BJ (cell line): ENCODE data around the gene RAP2A. TPM values are rescaled to one million over a fixed set of nuclear protein-coding genes. Genes with fewer than 3 reads are reported as not detected.

Experiments used
- CTCF ChIA-PET: fragments of 350-600 bp; formaldehyde crosslinking; extraction: SDS; loops from one replicate; lab custom pipeline; 2021; ENCODE audit warnings: antibody characterized with exemption, inconsistent platforms; lab: Yijun Ruan, JAX
- POLR2A ChIA-PET: fragments of 300-600 bp; sonication (Branson Sonifier 250); formaldehyde crosslinking; extraction: SDS; loops from one replicate; lab custom pipeline; 2021; ENCODE audit warnings: antibody characterized with exemption; lab: Charles Lee
- DNase-seq: peaks from one replicate; pipeline ENCODE4 v3.0.0-alpha.2; 2011; ENCODE audit warnings: low read depth
- H3K27me3 ChIP-seq: 2 replicates; pipeline ENCODE4 v1.6.0; 2011; ENCODE audit warnings: low read length; ENCODE audit not compliant: control insufficient read depth, insufficient read depth
- H3K36me3 ChIP-seq: 2 replicates; pipeline ENCODE4 v1.5.1; 2011; ENCODE audit warnings: low read length; ENCODE audit not compliant: control insufficient read depth, insufficient read depth
- H3K4me3 ChIP-seq: 2 replicates; pipeline ENCODE4 v1.5.1; 2011; ENCODE audit warnings: low read depth, mild to moderate bottlenecking, control low read depth, low read length
- CTCF ChIP-seq: IDR thresholded peaks from 2 replicates; pipeline ENCODE4 v1.5.1; 2011; ENCODE audit warnings: low read depth, mild to moderate bottlenecking, control low read depth, inconsistent platforms, low read length, moderate library complexity; ENCODE audit not compliant: insufficient read depth
- polyA plus RNA-seq: library from polyadenylated mRNA; depleted of rRNA; stranded (reverse); fragments of >200 nt; gene quantifications from 2 replicates; pipeline ENCODE4 v1.2.3, GENCODE V29; 2011

The RAP2A gene
- polyA plus RNA-seq, 1 experiment: 8.3 TPM

DNA sequence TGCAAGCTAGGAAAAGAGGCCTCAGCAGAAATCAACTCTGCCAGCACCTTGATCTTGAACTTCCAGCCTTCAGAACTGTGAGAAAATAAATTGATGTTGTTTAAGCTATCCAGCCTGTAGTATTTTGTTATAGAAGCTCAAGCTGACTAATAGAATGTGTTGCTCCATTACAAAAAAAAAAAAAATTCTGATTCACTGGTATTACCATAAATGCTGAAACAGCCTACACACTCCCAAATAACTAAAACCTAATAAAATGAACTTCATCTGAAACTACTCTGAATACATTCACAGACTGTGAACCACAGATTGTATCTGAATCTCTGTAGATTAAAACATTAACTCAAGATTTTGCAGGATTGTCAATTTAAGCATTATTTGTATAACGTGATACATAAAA lies 49.5 kb downstream of the RAP2A start:
- Histone ChIP-seq H3K27me3 (no peaks in the 10 kb centered on the region), H3K4me3 (no peak overlapping the region), H3K36me3 (no peaks in the 10 kb centered on the region)
- DNase-seq: no peak
- no peak for TF ChIP-seq CTCF
- POLR2A ChIA-PET: no interaction called here
- CTCF ChIA-PET: interaction anchor here (1.3 to 1.4 kb wide), 2 partner anchors 9 to 13 kb away, joined by 4 read pairs; no protein-coding TSS in a partner anchor

DNA sequence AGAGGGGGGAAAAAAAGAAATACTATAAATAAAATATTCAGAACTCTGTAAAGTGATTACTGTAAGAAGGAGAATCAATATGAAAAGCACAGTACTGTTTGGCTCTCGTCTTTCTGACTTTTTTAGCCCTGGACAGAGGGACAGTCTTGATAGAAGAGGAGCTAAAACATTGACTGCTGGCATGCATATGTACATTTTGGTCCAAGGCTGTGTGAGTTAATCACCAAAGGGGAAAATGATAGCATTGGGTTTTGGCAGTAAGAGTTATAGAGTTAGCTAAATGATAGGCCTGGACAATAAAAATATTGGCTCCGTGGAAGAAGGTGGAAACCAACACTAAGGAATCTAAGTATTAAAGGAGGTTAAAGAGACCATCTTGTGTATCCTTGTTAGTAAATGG lies 50.3 kb downstream of the RAP2A start:
- no peak for TF ChIP-seq CTCF
- DNase-seq: no peak
- Histone ChIP-seq H3K36me3 (no peaks in the 10 kb centered on the region), H3K4me3 (no peak overlapping the region), H3K27me3 (no peaks in the 10 kb centered on the region)
- ChIA-PET POLR2A (no interaction called here), CTCF (interaction anchor here (0.9 to 1.4 kb wide), 4 partner anchors 10 to 15 kb away, joined by 4 to 5 read pairs (median 4); no protein-coding TSS in a partner anchor)

- Histone ChIP-seq H3K36me3 (no peaks in the 10 kb centered on the region), H3K4me3 (no peak overlapping the region), H3K27me3 (no peaks in the 10 kb centered on the region)
- no peak for TF ChIP-seq CTCF
- ChIA-PET CTCF (interaction anchor here (0.9 to 1.2 kb wide), 2 partner anchors 12 to 16 kb away, joined by 4 to 5 read pairs; no protein-coding TSS in a partner anchor), POLR2A (no interaction called here)
- no peak for DNase-seq
Measured at GRCh38 chr13:97485320-97485719, 51.4 kb downstream of the RAP2A start.

DNA sequence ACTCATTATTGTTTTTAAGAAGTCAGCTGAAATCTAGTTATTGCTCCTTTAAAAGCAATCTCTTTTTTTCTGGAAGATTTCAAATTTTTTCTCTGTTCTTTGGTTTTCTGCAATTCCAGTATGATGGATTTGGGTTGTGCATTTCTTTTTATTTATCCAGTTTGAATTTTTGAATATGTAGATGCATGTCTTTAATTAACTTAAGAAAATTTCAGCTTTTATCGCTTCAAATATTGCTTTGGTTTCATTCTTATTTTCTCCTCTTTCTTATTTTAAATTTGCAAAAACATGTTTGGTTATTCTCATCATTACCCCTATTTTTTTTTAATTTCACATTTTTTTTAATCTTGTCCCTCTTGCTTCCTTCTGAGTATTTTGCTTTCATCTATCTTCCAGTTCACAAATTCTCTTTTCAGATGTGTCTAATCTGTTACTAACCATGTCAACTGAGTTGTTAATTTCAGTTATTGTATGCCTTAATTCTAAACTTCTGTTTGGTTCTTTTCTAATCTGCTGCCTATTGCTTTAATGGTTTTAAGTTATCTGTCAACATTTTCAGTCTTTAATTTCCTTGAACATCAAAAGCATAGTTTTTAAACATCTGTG lies 56.8 kb downstream of the RAP2A start:
- ChIA-PET POLR2A (no interaction called here), CTCF (no interaction called here)
- H3K36me3 ChIP-seq: no peaks in the 10 kb centered on the region
- DNase-seq: no peak
- no peak for TF ChIP-seq CTCF
- no peaks in the 10 kb centered on the region for H3K27me3 ChIP-seq
- H3K4me3 ChIP-seq: no peak overlapping the region

DNA sequence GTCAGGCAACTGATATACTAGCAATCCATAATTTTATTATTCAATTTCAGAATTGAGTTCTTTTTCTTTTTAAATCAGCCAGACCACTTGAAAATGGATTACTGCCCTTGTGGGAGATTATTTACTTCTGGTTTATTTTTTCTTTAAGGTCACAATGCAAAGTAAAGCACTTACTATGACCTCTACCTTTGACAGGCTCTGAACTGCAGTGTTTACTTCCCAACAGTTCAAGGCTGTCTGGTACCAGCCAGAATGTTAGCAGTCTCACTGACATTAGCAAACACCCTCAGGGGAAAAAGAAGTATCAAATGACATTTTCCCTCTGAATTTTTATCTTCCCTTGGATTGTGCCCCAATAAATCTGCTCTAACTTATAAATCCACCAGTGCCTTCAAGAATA lies 57.5 kb downstream of the RAP2A start:
- no peaks in the 10 kb centered on the region for H3K27me3 ChIP-seq
- H3K36me3 ChIP-seq: no peaks in the 10 kb centered on the region
- no peak overlapping the region for H3K4me3 ChIP-seq
- ChIA-PET POLR2A (no interaction called here), CTCF (no interaction called here)
- no peak for TF ChIP-seq CTCF
- no peak for DNase-seq
